Astrocyte of the spinal cord (primary cell): ENCODE measurements around the gene GRPEL1.
A peak's percentile ranks its signal among the peaks of the same experiment; 100 is the strongest.

Experiments
- DNase-seq: peaks from one replicate; pipeline ENCODE4 v3.0.0; 2011; ENCODE audit warnings: low read depth, low spot score
- H3K4me3 ChIP-seq: 2 replicates; pipeline ENCODE4 v1.5.1; 2011; ENCODE audit warnings: low read depth, mild to moderate bottlenecking, low read length, moderate library complexity
- CTCF ChIP-seq: IDR thresholded peaks from 2 replicates; pipeline ENCODE4 v1.5.1; 2012; ENCODE audit warnings: low read depth, mild to moderate bottlenecking, low read length, inconsistent platforms
- in situ Hi-C: cut with HindIII; loops from 2 replicates; pipeline ENCODE4 v1.10.0; 2017; ENCODE audit warnings: low sequenced_read_pairs

The GRPEL1 gene

GRCh38 chr4:7078025-7078424 lies 10.2 kb upstream of the GRPEL1 start:
- no peak for DNase-seq
- in situ Hi-C loops: no loop called here
- TF ChIP-seq CTCF: no peak
- no peak overlapping the region for H3K4me3 ChIP-seq

- no peak overlapping the region for H3K4me3 ChIP-seq
- in situ Hi-C loops: no loop called here
- no peak for TF ChIP-seq CTCF
- DNase-seq: no peak
Observed at GRCh38 chr4:7077371-7077770, 9.5 kb upstream of the GRPEL1 start.

DNA sequence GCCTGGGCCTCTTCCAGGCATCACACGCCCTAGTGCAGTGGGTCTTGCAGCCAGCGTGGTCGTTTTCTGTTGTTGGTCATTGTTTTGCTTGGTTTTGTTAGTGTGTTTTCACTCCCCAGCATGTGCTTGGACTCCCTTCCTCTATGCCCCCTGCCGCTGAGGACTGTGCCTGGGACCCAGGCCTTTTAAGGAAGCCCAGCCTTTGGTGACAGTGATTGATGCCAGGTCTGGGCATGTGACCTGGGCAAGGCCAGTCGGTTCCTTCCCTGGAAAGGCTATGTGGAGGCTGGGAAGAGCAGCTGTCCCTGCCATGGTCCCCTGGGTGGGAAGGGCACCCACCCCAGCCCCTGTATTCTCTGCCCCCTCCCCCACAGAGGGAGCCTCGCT lies 8.8 kb upstream of the GRPEL1 start:
- H3K4me3 ChIP-seq: no peak overlapping the region
- DNase-seq: no peak
- TF ChIP-seq CTCF: no peak
- in situ Hi-C loops: no loop called here

- in situ Hi-C loops: no loop called here
- peak; percentile 20 for DNase-seq
- TF ChIP-seq CTCF: no peak
- H3K4me3 ChIP-seq: no peak overlapping the region
Observed at GRCh38 chr4:7075962-7076695, 8.3 kb upstream of the GRPEL1 start.

- H3K4me3 ChIP-seq: no peak overlapping the region
- no peak for TF ChIP-seq CTCF
- DNase-seq: peak; percentile 13
- in situ Hi-C loops: no loop called here
Observed at GRCh38 chr4:7074426-7074825, 6.6 kb upstream of the GRPEL1 start.

DNA sequence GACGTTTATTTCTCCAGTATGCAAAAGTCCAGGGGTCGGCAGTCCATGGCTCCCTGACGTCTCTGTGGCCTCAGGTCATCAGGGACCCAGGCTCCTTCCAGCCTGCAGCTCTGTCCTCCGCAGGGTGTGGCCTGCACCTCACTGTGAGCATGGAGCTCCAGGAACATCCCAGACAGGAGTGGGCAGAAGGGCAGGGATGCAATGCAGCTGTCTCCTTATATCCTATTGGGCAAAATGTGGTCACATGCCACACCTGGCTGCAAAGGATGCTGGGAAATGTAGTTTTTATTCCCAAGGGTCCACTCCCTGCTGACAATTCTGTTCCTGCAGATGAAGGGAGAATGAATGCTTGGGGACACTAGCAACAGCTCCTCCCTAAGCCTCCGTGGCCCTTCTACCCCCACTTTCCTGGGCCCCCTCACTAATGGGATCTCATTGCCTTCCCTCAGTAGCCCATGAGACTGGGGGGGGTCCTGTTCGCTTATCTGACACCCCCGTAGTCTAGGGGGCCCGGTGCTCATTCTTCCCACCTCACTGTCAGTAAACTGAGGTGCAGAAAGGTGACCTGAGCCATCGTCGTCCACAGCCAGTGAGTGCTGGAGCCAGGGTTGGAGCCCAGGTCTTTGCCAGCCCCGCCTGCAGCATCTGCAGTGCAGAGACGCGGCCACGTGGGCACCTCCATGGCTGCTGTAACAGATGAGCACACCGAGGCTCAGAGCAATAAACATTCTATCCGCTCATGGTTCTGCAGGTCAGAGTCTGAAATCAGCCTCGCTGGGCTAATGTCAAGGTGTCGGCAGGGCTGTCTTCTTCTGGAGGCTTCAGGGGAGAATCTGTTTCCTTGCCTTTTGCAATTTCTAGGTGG lies 5.9 kb upstream of the GRPEL1 start:
- H3K4me3 ChIP-seq: no peak overlapping the region
- peak; percentile 30 for DNase-seq
- in situ Hi-C loops: no loop called here
- no peak for TF ChIP-seq CTCF
